HG03196 (cell line): ENCODE results near the gene LRTM2.

Source experiments
- ATAC-seq: cut with Tn5 transposase; IDR thresholded peaks from one replicate; pipeline ENCODE4 v1.9.1; 2021; ENCODE audit not compliant: unreplicated experiment

LRTM2 gene

DNA sequence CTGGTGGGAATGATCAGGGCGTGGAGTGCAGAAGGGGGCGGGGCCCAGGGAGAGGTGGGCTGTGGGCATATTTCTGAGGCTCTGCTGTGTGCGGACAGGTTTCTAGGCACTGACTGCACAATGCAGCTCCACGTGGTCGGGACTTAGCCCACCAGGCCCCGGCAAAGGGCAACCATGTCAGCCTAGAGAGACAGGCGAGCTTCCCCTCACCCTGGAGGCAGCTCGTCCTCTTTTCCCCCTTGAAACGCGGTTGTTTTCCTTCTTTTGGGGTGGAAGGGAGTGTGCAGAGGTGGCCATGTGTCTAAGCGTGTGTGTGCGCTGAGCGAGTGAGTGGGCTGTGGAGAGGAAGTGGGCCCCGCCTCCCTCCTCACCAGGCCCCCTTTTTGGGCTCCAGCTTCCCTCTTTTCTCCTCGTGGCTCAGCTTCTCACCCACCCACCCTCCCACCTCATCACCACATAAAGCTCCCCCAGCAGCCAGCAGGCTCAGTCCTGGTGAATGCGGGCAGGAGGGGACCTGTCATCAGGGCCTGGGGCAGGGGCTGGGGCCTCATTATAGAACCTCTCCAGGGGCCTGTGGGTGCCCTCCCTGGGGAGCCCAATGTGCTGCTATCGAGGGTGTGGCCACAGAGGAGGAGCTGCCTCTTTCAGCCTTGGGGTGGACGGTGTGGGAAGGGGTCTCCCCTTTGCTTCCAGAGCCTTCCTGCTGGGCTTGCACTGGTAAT is 22.0 kb downstream of the LRTM2 start:
- ATAC-seq = no peak

DNA sequence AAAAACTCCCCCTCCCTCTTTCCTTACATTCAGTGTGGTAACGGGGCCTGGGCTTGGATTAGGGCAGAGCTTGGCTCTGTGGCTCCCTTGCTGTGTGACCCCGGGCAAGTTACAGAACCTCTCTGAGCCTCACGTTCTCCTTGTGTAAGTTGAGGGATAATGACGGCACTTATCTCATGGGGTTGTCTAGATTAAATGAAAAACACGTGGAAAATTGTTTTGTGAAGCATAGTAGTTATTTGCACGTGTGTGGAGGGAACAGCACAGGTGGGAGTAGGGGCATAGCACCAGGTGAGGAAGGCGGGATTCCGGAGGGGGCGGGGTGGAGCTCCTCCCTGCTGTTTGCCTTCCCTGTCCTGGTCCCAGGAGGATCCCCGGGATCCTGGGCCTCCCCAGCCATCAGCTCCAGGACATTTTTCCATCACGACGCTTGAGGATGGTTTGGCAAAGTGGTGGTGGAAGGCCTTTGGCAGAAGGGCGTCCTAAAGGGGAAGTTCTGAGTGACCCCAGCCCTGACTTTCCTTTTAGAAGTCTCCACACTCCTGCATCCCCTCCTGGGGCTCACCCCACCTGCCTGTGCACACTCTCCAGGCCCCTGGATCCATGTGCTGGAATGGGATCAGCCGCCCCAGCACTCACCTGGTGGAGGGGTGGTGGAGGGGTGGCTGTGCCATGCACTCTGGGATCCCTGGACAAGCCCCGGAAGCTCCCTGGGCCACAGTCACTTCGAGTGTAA is 22.7 kb downstream of the LRTM2 start:
- ATAC-seq = no peak

DNA sequence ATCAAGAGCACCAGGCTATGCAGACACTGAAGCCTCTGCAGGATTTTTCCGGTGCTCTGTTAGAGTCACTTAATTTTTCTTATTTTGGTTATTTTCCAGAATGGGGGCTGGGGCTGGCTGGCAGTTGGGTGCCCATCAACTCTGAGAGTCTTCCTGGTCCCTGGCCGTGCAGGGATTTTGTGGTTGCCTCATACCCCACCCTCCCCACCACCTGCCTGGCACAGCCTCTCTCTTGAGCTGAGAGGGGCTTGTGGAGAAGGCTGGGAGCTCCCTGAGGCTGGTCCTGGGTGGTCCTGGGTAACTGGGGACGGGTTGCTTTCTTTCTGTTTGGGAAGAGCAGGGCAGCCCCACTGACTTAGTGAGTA is 23.3 kb downstream of the LRTM2 start:
- ATAC-seq = no peak

DNA sequence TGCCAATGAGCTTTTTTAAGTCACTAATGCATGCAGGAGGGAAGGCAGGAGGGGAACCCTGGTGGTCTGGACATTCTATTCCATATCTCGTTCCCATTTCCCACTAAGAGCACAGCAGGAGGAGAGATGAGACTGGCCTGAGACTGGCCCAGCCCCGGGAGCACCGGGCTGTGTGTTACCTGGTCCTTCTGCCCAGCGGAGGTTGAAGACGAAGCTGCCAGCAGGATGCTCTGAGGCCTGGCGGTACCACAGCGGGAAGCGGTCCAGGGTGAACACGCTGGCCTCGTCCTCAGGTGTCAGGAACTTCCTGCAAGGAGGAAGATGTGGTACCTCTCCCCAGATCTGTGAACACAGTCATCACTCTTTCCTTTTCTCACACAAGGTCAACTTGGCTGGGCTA is 23.9 kb downstream of the LRTM2 start:
- ATAC-seq = no peak

DNA sequence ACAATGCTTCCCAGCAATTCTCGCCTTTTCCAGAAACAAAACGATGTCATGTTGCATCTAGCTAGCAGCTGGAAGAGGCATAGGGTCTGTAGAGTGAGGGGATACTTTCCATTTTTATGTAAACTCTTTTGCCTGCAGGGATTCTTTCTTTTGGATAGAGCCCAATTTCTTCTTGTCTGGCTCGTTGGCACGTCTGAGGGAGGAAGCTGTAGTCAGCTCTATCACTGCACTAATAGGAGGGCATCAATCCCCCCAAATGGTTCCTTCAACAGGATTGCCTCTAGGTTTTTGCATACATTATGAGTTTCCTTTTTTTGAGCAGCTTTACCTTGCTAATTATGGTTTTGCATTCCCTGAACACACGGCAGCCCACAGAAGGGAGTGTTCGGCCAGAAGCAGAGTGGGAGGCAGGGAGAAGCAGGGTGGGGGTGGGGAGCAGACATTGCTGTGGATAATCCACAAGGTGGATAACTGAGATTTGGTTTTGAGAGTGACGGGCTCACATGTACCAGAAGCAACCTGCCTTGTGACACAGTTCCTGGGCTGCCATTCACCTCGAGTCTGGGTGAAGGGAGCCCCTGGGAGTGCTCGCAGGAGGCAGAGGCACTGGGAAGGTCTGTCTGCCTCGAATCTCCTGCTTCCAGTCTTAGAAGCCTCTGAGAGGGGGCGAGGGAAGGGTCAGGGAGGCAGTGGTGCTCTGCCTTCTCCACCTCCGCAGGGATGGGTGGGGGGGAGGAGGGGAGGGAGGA is 24.5 kb downstream of the LRTM2 start:
- no peak for ATAC-seq

DNA sequence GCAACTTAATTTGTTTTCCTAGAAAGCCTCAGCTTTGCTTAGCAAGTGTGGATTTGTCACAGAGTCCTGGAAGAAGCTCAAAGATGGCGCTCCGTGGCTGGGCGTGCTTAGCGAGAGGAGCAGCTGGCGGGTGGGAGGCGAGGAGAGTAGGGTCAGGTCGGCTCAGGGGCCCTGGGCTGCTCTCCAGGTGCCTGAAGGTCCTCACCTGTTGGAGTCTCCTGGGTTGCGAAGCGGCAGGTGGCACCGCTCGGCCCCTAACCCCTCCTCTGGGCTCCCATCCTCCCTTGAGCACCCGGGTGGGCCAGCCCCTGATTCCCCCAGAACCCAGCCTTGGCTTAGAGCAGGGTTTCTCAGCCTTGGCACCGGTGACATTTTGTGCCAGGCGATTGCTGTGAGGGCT is 25.1 kb downstream of the LRTM2 start:
- no peak for ATAC-seq

DNA sequence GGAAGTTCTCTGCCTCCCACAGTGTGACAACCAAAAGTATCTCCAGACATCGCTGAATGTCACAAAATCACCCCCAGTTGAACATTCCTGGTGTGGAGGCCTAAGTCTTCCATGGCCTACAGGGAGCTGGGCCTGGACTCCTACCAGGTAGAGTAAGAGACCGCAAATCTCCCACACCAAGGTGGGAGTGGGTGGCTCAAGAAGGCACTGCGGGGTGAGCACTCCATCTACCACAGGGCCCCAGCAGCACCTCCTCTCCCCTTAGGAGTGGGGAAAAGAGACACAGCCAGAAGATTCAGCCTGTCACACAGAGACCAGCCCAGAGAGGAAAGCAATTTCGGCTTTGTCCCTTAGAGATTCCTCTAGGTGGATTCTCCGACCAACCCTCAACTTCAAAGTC is 25.5 kb downstream of the LRTM2 start:
- no peak for ATAC-seq

DNA sequence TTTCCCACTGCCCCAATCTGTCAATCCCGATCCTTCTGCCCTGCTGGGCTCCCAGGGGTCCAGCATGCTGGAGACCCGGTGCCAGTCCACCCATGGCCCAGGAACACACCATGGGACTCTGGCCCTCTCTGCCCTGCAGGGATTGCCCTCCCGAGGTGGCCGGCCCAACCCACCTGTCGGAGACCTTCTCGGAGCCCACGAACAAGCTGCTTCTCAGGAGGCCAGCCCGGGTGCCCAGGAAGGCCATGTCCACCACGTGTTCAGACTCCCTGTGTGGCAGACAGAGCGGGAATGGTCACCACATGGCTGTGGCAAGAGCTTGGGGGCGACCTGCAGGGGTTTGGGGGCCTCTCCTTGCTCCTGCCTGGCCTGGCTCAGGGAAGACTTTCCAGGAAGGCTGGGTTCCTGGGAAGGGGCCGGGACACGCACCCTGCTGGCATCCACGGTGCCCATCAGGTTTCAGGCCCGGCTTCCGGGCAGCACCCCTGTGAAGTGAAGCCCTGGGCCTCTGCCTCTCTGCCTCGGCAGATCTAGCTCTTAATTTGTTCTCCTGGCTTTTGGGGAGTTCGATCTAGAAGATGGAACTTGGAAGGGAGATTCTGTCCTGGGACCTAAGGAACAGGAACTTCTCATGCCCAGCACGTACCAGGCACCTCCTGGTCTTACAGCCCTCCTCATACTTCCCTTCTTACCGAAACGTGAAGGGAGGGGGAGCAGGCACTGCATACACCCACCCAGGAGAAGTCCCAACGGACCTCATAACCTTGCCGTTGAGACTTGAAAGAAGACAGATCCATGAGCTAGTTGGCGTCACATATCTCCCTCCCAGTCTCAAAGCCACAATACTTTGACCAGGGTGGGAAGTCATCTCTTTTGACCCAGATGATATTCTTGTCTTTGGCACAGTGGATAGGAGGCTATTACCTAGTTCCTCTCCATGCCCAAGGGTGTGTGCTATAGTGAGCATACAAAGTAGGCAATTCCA is 26.3 kb downstream of the LRTM2 start:
- ATAC-seq = no peak

DNA sequence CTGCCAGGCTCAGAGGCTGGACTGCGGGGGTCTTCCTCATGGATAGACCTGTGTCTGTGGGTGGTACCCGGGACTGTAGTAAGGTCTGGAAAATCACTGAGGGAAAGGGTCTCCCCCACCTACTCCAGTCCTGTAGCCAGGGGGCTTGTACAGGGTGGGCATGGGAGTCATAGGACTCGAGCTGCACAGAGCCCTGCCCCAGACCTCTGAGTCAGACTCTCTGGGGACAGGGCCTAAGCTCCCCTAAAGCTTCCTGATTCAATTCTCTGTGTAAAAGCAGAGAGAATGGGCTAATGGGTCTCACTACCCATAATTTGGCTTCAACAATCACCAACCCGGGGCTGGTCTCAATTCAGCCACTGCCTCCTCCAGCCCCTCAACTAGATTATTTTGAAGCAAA is 27.0 kb downstream of the LRTM2 start:
- ATAC-seq = no peak

DNA sequence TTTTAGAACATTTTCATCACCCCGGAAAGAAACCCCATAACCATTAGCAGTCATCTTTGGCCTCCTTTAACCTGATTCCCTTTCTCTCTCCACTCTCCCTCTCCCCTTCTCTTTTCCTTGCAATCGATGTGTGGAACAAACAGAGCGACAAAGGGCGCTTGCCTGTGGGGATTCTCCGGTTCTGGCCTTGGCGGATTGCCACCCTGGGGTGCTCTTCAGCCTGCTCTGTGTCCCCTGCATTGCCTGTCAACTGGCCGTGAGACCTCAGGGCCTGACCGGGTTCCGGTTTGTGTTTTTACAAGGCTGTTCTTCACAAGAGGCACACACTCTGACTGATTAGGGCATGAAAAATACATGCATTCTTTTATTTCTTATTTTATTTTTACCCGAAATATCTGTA is 27.8 kb downstream of the LRTM2 start:
- no peak for ATAC-seq

DNA sequence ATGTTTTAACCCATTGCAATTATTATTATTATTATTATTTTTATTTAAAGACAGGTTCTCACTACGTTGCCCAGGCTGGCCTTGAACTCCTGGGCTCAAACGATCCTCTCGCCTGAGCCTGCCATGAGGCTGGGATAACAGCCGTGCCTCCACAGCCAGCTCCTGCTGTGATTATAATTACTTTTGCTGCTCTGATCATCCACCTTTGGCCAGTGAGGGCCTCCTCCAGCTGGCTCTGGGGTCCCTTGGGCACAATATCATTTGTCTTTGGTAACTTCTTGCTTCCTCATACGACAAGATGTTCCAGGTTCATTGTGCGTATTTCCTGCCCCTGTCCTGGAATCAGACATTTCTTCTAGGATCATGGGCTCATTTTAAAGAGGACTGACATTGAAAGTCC is 28.4 kb downstream of the LRTM2 start:
- no peak for ATAC-seq

DNA sequence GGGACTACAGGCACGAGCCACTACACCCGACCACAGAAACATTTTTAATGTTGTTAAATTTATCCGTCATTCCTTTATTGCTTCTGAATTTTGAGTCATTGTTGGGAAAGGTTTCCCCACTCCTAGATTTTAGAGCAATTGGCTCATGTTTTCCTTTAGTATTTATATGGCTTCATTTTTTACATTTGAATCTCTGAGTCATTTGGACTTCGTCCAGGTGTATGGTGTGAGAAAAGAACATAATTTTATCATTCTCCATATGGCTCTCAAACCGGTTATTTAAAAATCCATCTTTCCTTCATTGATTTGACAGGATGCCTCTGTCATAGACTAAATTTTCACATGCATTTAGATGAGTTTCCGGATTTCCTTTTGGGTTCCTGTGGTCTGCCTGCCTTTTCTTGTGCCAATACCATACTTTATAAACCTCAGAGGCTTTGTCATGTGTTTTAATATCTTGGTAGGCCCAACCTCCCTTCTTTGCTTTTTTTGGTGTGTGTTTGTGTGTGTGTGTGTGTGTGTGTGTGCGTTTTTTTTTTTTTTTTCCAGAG is 30.9 kb downstream of the LRTM2 start:
- ATAC-seq = no peak

DNA sequence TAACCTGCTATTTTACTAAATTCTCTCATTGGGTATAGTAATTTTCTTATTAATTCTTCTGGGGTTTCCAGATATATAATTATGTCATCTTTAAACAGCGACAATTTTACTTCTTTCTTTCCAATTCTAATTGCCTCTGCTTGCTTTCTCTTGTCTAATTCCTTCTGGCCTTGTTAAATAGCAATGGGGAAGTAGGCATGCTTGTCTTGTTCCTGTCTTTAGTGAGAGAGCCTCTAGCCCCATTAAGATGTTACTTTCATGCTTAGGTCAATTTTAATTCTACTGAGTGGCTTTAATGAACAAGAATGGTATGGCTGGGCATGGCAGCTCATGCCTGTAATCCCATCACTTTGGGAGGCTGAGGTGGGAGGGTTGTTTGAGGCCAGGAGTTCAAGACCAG is 31.7 kb downstream of the LRTM2 start:
- no peak for ATAC-seq

DNA sequence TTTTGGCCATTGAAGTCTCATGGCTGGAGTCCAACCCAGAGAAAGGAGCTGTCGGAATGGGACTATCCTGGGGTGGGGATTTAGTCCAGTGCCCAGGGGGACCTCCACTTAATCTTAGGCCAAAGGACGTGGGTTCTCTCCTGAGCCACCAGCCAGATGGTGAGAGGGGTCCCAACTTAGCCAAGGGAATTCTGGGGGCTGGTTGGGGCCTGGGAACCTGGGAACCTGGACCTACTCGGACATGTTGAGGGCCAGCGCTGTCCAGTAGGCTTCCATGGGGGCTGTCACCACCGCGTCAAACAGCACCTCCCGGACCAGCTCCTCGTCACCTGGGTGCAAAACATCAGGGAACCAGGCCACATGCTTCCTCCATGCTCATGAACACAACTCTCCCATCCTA is 33.4 kb downstream of the LRTM2 start:
- no peak for ATAC-seq

DNA sequence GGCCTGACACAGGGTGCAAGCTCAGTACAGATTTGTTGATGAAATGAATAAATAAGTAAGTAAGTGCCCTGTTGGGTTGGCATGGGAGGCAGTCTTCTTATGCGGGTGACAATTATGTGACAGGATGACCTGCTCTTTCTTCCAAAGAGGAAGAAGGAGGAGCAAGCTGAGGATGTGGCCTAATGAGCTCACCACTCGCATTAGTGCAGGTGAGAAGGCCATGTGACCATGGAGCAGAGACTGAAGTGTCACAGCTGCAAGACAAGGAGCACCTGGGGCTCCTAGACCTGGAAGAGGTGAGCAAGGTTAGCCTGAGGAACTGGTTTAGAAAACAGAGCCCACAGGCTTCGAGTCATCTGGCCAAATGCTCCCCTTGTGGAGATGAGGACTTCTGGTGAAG is 34.9 kb downstream of the LRTM2 start:
- no peak for ATAC-seq

DNA sequence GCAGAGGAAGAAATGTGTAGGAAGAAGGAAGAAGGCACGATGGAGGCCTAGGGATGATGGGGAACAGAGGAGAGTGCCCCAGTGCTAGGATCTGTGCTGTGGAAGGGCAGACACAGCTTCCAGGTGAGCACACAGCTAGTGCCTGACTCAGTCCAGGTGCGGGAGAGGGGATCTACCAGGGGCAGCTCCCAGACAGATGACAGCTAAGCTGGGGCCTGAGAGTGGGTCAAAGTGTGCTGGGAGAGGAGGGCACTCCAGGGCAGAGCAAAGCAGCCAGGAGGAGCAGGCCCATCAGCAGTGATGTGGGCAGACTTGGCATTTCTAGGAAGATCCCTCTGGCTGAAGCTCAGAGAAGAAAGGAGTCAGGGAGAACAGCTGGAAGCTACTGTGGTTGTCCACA is 36.7 kb downstream of the LRTM2 start:
- no peak for ATAC-seq

DNA sequence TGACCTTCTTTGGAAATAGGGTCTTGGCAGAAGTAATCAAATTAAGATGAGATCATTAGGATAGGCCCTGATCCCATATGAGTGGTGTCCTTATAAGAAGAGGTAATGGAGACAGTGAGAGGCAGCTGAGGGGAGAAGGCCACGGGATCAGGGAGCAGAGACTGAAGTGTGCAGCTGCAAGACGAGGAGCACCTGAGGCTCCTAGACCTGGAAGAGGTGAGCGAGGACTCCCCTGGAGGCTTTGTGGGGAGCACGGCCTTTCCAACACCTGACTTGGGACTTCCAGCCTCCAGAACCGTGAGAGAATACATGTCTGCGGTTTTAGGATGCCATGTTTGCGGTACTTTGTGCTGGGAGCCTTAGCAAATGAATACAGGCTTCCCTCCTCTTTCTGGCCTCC is 37.5 kb downstream of the LRTM2 start:
- no peak for ATAC-seq

DNA sequence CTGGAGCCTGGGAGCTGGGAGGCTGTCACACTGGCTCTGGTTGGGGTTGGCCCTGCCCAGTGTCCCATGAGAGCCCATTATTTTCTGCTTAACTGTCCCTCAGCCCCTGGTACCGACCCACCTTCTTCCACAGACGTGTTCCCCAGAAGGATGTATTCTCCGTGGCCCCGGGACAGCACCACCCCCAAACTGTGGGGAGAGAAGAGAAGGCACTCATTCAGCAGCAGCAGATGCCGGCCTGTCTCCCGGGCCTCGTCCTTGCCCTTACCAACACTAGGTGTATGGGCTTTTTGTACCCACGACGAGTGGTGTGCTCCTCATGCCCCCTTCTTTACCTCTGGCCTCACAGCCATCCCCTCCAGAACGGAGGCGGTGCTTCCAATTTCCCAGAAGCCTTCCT is 38.1 kb downstream of the LRTM2 start:
- no peak for ATAC-seq

DNA sequence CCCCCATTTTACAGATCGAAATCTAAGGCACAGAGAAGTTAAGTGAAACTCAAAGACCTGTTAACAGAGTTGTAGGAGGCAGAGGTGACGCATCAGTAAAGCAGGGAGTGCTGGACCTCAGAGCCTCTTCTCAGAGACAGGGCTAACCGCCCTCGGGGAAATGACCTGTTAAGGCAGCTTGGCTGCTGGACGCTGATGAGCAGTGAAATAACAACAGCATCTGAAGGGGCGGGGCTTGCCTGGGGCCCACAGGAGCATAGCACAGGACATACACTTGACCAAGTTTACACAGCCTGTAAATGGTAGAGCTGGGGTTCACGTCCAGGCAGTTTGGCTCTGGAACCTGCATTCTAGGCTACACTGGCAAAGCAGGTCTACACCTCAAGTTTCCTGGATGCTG is 39.3 kb downstream of the LRTM2 start:
- ATAC-seq = no peak

DNA sequence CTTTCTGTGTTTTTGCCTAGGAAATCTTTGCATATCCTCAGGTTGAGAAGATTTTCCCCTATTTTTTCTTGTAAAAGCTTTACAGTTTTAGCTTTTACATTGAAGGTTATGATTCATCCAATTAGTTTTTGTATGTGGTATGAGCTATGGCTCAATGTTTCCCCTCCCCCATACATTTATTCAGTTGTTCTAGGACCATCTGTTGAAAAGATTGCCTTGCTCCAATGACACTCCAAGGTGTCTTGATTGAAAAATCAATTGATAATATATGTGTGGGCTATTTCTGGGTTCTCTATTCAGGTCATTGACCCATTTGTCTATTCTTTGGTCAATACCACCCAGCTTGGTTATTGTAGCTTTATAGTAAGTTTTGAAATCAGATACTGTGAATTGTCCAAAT is 42.6 kb downstream of the LRTM2 start:
- ATAC-seq = no peak

DNA sequence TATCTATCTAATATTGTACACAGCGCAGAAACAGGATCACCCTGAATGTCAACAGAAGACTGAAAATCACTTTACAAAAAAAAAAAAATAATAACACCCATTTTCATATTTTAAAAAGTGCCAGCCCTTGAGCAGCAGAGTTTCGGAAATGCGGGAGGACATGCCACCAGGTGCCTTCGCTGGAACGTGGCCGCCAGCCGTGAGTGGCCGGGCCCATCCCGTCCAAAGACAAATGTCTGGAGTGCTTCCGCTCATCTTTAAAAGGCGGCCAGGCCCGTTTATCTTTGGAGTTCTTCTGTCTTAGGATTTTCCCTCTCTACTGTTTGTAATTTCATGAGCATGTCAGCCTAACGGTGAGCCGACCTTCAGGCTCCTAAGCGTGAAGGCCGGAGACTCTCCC is 43.5 kb downstream of the LRTM2 start:
- no peak for ATAC-seq
